T-cell (primary cell): Measurements from ENCODE around the gene TMEM255B. TPM values are rescaled to one million over a fixed set of nuclear protein-coding genes. Genes with fewer than 3 reads are reported as not detected.
"Not testable (repeated sequence)": the region's sequence is repeated elsewhere in the genome, so short reads cannot be mapped to it uniquely, and the experiment has no call there.

ENCODE experiments used
- ATAC-seq, 4 experiments: fragments of 200-7000 bp in 3 of 4; fragments of 150-1000 bp in 1 of 4; cut with Tn5 transposase; replicated peaks in 1 of 4; 1 replicate in 3 of 4; 2 replicates in 1 of 4; pipeline ENCODE4 v1.10.0; 2021; ENCODE audit warnings: moderate library complexity in 3 of 4, mild to moderate bottlenecking in 2 of 4, moderate number of reproducible peaks in 1 of 4
- CTCF ChIA-PET, 2 donors: fragments of 300-600 bp; sonication (Branson Sonifier 250); formaldehyde crosslinking; loops; one replicate each; lab custom pipeline; 2022; ENCODE audit warnings: antibody characterized with exemption in 2 of 2; lab: Charles Lee
- POLR2A ChIA-PET, 2 donors: fragments of 300-600 bp; sonication (Branson Sonifier 250); formaldehyde crosslinking; loops; one replicate each; lab custom pipeline; 2022; ENCODE audit warnings: antibody characterized with exemption in 2 of 2; lab: Charles Lee
- DNase-seq, 35 experiments: peaks; one replicate each; pipeline versions ENCODE4 v3.0.0 to v3.0.0-alpha.2; 2013 to 2023
- H3K27ac ChIP-seq: one replicate; pipeline ENCODE4 v1.5.1; 2013; ENCODE audit warnings: low read length
- H3K27me3 ChIP-seq, 2 experiments: replicated peaks in 1 of 2; 1 replicate in 1 of 2; 2 replicates in 1 of 2; pipeline versions ENCODE4 v1.6.1 to v1.7.0; 2013; ENCODE audit warnings: low read length in 1 of 2, mixed read lengths in 1 of 2; ENCODE audit not compliant: control insufficient read depth in 2 of 2, insufficient read depth in 2 of 2; ENCODE audit errors: extremely low read depth in 1 of 2
- H3K36me3 ChIP-seq, 2 donors: 1 replicate in 1 of 2; 2 replicates in 1 of 2; pipeline versions ENCODE4 v1.6.1 to v1.7.0; 2013; ENCODE audit warnings: low read length in 1 of 2; ENCODE audit not compliant: control insufficient read depth in 2 of 2, insufficient read depth in 1 of 2; ENCODE audit errors: extremely low read depth in 1 of 2
- H3K4me1 ChIP-seq, 2 experiments: 1 replicate in 1 of 2; 2 replicates in 1 of 2; pipeline versions ENCODE4 v1.6.1 to v1.7.0; 2013; ENCODE audit warnings: low read length in 2 of 2, mixed read lengths in 1 of 2; ENCODE audit not compliant: insufficient read depth in 2 of 2, control insufficient read depth in 1 of 2; ENCODE audit errors: extremely low read depth in 1 of 2
- H3K4me3 ChIP-seq, 2 donors: 1 replicate in 1 of 2; 2 replicates in 1 of 2; pipeline versions ENCODE4 v1.5.1 to v1.7.0; 2013; ENCODE audit warnings: mild to moderate bottlenecking in 2 of 2, low read length in 1 of 2, moderate library complexity in 1 of 2; ENCODE audit not compliant: control insufficient read depth in 1 of 2; ENCODE audit errors: extremely low read depth in 1 of 2
- H3K9me3 ChIP-seq: 2 replicates; pipeline ENCODE4 v1.7.0; 2013
- H3K27ac Mint-ChIP-seq, 2 donors: one replicate each; pipeline ENCODE4 v1.8.0; 2020 to 2021; ENCODE audit warnings: mild to moderate bottlenecking in 2 of 2, mixed read lengths in 2 of 2
- H3K27me3 Mint-ChIP-seq, 2 donors: one replicate each; pipeline ENCODE4 v1.8.0; 2021 to 2022; ENCODE audit warnings: mixed read lengths in 2 of 2
- H3K36me3 Mint-ChIP-seq: one replicate; pipeline ENCODE4 v1.8.0; 2021; ENCODE audit warnings: mixed read lengths
- H3K4me1 Mint-ChIP-seq, 3 donors: one replicate each; pipeline ENCODE4 v1.8.0; 2020 to 2022; ENCODE audit warnings: mixed read lengths in 3 of 3, mild to moderate bottlenecking in 1 of 3
- H3K4me3 Mint-ChIP-seq, 3 donors: one replicate each; pipeline ENCODE4 v1.8.0; 2020 to 2022; ENCODE audit warnings: mild to moderate bottlenecking in 3 of 3, mixed read lengths in 3 of 3, moderate library complexity in 3 of 3
- H3K9me3 Mint-ChIP-seq, 3 donors: one replicate each; pipeline ENCODE4 v1.8.0; 2020 to 2022; ENCODE audit warnings: mixed read lengths in 3 of 3
- WGBS: methylation state at CpG from one replicate; pipeline ENCODE4 v1.1.5; 2013; ENCODE audit warnings: missing lambda C conversion rate; ENCODE audit not compliant: insufficient coverage; 5-methylcytosine and 5-hydroxymethylcytosine counted together
- total RNA-seq, 35 experiments: library from RNA in 6 of 35; stranded (reverse) in 6 of 35; fragments of 120-200 nt in 1 of 35; gene quantifications; one replicate each; pipeline versions ENCODE4 v1.2.1 to v1.2.4 and lab custom pipeline; 2013 to 2026

TMEM255B gene
- total RNA-seq, 5 donors from 2014 or later (not counting 1 experiment from before 2014, with no cell fraction given): 0.76 to 1.2 (median 0.89) TPM

DNA sequence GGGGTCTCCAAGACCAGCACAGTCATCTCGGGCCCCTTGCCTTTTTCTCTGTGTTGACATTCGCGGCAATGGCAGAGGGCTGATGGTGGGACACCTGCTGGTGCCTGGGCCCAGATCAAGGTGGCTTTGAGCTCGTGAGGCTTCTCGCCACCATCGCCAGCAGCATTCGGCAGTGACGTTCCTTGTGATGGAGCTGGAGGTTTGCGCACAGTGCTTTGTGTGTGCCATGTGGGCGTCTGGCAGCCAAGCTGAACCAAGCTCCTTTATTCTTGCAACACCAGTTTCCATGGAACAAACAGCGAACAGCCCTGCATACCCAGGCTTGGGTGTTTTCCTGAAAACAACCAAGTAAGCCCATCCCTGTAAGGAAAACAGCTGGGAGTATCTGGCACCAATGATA, 9.1 kb upstream of the TMEM255B start:
- H3K4me1 Mint-ChIP-seq: peaks cover 0 to 2% (median 0%) of the 10 kb centered on the region in 3 donors
- ATAC-seq: no peak

DNA sequence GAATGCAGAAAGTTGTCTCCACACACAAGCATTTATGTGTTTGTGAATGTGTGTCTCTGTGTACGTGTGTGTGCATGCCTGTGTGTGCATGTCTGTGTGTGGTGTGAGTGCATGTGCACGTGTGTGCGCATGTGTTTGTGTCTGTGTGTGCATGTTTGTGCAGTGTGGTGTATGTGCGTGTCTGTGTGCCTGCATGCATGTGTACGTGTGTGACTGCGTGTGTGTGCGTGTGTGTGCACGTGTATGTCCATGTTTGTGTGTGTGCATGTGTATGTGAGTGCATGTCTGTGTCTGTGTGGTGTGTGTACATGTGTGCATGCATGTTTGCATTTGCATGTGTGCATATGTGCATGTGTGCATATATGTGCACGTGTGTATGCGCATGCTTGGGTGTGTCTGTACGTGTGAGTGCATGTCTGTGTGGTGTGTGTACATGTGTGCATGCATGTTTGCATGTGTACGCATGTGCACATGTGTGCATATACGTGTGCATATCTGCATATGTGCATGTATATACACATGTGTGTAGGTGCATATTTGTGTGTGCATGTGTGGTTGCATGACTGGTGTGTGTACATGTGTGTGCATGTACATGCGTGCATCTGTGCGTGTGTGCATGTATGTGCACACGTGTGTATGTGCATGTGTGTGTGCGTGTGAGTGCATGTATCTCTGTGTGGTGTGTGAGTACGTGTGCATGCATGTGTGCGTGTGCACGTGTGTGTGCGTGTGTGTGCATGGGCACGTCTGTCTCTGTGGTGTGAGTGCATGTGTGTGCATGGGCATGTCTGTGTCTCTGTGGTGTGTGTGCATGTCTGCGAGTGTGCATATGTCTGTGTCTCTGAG, 8.2 kb upstream of the TMEM255B start:
- peaks cover 0 to 16% of the 10 kb centered on the region in 2 experiments for H3K27me3 ChIP-seq
- POLR2A ChIA-PET: no interaction called here
- no peak overlapping the region for H3K4me3 ChIP-seq
- H3K36me3 ChIP-seq: no peaks in the 10 kb centered on the region
- Mint-ChIP-seq H3K27me3 (peaks cover 0 to 3% of the 10 kb centered on the region in 2 donors), H3K36me3 (no peaks in the 10 kb centered on the region), H3K4me1 (peaks cover 0 to 2% (median 0%) of the 10 kb centered on the region in 3 donors), H3K9me3 (no peaks in the 10 kb centered on the region), H3K27ac (peak overlapping the region in 1 of 2 donors; percentile 50), H3K4me3 (no peak overlapping the region)
- H3K27ac ChIP-seq: no peak overlapping the region
- CTCF ChIA-PET: no interaction called here
- DNase-seq: no peak
- WGBS: 94% methylated on average over 23 of the region's 23 CpGs
- no peaks in the 10 kb centered on the region for H3K9me3 ChIP-seq
- ATAC-seq: no peak
- H3K4me1 ChIP-seq: no peaks in the 10 kb centered on the region

More for the DNA sequence above, 9.1 kb upstream of the TMEM255B start:
- H3K4me1 ChIP-seq: no peaks in the 10 kb centered on the region
- ChIA-PET POLR2A (no interaction called here), CTCF (no interaction called here)
- Mint-ChIP-seq H3K4me3 (no peak overlapping the region), H3K27ac (no peak overlapping the region), H3K27me3 (peaks cover under 1 to 2% of the 10 kb centered on the region in 2 donors), H3K9me3 (no peaks in the 10 kb centered on the region), H3K36me3 (no peaks in the 10 kb centered on the region)
- H3K36me3 ChIP-seq: no peaks in the 10 kb centered on the region
- no peak for DNase-seq
- H3K27ac ChIP-seq: no peak overlapping the region
- no peak overlapping the region for H3K4me3 ChIP-seq
- no peaks in the 10 kb centered on the region for H3K9me3 ChIP-seq
- H3K27me3 ChIP-seq: peaks cover 0 to 11% of the 10 kb centered on the region in 2 experiments
- WGBS: 83% methylated on average over 10 of the region's 11 CpGs

DNA sequence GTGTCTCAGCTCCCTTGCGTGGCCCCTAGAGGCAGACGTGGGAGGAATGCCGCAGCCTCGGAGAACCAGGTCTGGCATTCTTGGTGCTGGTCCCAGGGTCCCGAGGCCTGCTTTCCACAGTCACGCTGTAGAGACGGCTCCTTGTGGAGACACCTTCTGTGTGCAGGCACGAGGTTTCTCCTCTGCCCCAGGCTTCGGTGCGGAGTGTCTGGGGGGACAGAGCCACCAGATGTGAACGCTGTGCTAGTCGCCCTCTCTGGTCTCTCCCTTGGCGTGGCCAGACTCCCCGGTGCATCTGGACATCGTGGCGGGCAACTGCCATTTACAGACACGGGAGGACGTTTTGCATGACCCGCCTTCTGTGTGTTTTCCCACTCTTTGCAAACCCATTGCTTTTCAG, 7.5 kb upstream of the TMEM255B start:
- H3K4me1 Mint-ChIP-seq: no peaks in the 10 kb centered on the region
- H3K27ac Mint-ChIP-seq: no peak overlapping the region
- Histone ChIP-seq H3K4me3 (no peak overlapping the region), H3K27ac (no peak overlapping the region), H3K4me1 (no peaks in the 10 kb centered on the region), H3K36me3 (no peaks in the 10 kb centered on the region), H3K27me3 (peaks cover 0 to 16% of the 10 kb centered on the region in 2 experiments), H3K9me3 (no peaks in the 10 kb centered on the region)
- WGBS: 95% methylated on average over 19 of the region's 19 CpGs
- H3K4me3 Mint-ChIP-seq: no peak overlapping the region
- CTCF ChIA-PET: no interaction called here
- H3K27me3 Mint-ChIP-seq: peaks cover 0 to 3% of the 10 kb centered on the region in 2 donors
- POLR2A ChIA-PET: no interaction called here
- H3K9me3 Mint-ChIP-seq: no peaks in the 10 kb centered on the region
- no peak for DNase-seq
- ATAC-seq: no peak
- no peaks in the 10 kb centered on the region for H3K36me3 Mint-ChIP-seq

DNA sequence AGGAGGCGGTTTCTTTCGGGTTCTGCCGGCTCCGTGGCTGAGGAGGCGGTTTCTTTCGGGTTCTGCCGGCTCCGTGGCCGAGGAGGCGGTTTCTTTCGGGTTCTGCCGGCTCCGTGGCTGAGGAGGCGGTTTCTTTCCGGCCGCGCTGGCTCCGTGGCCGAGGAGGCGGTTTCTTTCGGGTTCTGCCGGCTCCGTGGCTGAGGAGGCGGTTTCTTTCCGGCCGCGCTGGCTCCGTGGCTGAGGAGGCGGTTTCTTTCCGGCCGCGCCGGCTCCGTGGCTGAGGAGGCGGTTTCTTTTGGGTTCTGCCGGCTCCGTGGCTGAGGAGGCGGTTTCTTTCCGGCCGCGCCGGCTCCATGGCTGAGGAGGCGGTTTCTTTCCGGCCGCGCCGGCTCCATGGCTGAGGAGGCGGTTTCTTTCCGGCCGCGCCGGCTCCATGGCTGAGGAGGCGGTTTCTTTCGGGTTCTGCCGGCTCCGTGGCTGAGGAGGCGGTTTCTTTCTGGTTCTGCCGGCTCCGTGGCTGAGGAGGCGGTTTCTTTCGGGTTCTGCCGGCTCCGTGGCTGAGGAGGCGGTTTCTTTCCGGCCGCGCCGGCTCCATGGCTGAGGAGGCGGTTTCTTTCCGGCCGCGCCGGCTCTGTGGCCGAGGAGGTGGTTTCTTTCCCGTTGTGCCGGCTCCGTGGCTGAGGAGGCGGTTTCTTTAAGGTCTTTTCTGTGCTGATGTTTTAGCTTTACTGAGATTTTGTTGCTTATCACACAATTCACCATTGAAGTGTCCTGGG, 6.6 kb upstream of the TMEM255B start:
- H3K4me1 ChIP-seq, H3K27ac ChIP-seq, H3K4me3 Mint-ChIP-seq, H3K36me3 ChIP-seq, H3K27me3 Mint-ChIP-seq, H3K36me3 Mint-ChIP-seq, POLR2A ChIA-PET, H3K4me1 Mint-ChIP-seq, CTCF ChIA-PET, DNase-seq, H3K27ac Mint-ChIP-seq, H3K9me3 Mint-ChIP-seq, H3K9me3 ChIP-seq, H3K4me3 ChIP-seq, ATAC-seq: not testable (repeated sequence)
- peaks cover 0 to 18% of the 10 kb centered on the region in 2 experiments for H3K27me3 ChIP-seq
- WGBS: 98% methylated on average over 8 of the region's 78 CpGs

DNA sequence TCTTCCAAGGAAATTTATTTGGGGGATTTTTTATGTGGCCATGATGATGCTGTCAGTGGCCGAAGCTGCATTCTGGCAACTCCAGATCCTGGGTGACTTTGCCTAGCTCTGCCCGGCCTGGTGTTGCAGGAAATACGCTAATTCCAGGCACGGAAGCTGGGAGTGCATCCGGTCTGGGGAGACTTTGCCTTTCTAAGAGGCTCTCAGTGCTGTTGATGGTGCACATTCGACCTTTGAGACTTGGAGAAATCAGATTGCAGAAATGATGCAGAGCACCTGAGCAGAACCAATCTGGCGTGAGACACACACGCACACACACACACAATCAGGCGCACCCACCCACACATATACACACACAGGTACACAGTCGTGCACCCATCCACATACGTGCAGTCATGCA, 5.9 kb upstream of the TMEM255B start:
- DNase-seq: no peak
- H3K36me3 Mint-ChIP-seq: no peaks in the 10 kb centered on the region
- no peaks in the 10 kb centered on the region for H3K9me3 ChIP-seq
- WGBS: 87% methylated on average over 10 of the region's 11 CpGs
- H3K27me3 ChIP-seq: peaks cover 0 to 21% of the 10 kb centered on the region in 2 experiments
- ATAC-seq: no peak
- peaks cover 0 to 3% of the 10 kb centered on the region in 2 donors for H3K27me3 Mint-ChIP-seq
- no peak overlapping the region for H3K4me3 ChIP-seq
- ChIA-PET CTCF (no interaction called here), POLR2A (no interaction called here)
- no peak overlapping the region for H3K27ac Mint-ChIP-seq
- peaks cover 0 to 2% of the 10 kb centered on the region in 2 experiments for H3K4me1 ChIP-seq
- H3K27ac ChIP-seq: no peak overlapping the region
- no peaks in the 10 kb centered on the region for H3K9me3 Mint-ChIP-seq
- H3K36me3 ChIP-seq: no peaks in the 10 kb centered on the region
- peaks cover 0 to 7% (median 2%) of the 10 kb centered on the region in 3 donors for H3K4me1 Mint-ChIP-seq
- no peak overlapping the region for H3K4me3 Mint-ChIP-seq

DNA sequence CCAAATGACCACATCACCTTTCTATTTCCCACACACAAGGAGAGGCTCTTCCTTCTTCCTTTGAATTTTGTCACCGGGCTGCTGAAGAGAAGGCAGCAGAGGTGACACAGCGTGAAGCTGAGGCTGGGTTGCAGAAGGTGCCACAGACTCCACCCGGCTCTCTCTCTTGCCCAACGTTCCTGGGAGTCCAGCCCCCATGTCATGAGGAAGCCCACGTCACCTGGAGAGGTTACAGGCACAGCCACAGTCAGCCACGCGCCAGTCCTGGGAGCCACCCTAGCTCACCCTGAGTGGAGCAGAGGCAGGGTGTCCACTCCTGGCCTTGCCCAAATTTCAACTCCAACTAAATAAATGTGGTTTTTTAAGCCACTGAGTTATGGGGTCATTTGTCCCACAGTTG, 4.8 kb upstream of the TMEM255B start:
- Mint-ChIP-seq H3K4me3 (no peak overlapping the region), H3K27me3 (peaks cover under 1 to 6% of the 10 kb centered on the region in 2 donors), H3K36me3 (no peaks in the 10 kb centered on the region), H3K4me1 (peaks cover 3 to 13% (median 6%) of the 10 kb centered on the region in 3 donors), H3K27ac (no peak overlapping the region), H3K9me3 (no peaks in the 10 kb centered on the region)
- ChIA-PET CTCF (no interaction called here), POLR2A (no interaction called here)
- ATAC-seq: no peak
- DNase-seq: no peak
- Histone ChIP-seq H3K4me3 (no peak overlapping the region), H3K9me3 (no peaks in the 10 kb centered on the region), H3K27me3 (peaks cover 0 to 30% of the 10 kb centered on the region in 2 experiments), H3K27ac (no peak overlapping the region), H3K4me1 (peaks cover 0 to 11% of the 10 kb centered on the region in 2 experiments), H3K36me3 (no peaks in the 10 kb centered on the region)
- 71% methylated on average over 6 of the region's 7 CpGs for WGBS
